GM23338 (cell line): ENCODE data around the gene MECP2. TPM values are rescaled to one million over a fixed set of nuclear protein-coding genes. Genes with fewer than 3 reads are reported as not detected.

ENCODE experiments used
- ATAC-seq: fragments of 200-7000 bp; cut with Tn5 transposase; 3 replicates; pipeline ENCODE4 v1.9.1; 2020
- DNase-seq: peaks from one replicate; pipeline ENCODE4 v3.0.0-alpha.2; 2015; ENCODE audit warnings: low spot score
- H2AFZ ChIP-seq: fragments of 200-600 bp; sonication (generic); 2 replicates; pipeline ENCODE4 v1.8.0; 2016; ENCODE audit warnings: antibody characterized with exemption, mild to moderate bottlenecking, moderate library complexity
- H3F3A ChIP-seq: fragments of 200-600 bp; sonication (generic); replicated peaks from 2 replicates; pipeline ENCODE4 v1.8.0; 2017; ENCODE audit warnings: antibody characterized with exemption, mixed run types, low read depth
- H3K27ac ChIP-seq: fragments of 200-600 bp; sonication (generic); 2 replicates; pipeline ENCODE4 v1.6.1; 2016; ENCODE audit warnings: low read depth
- H3K27me3 ChIP-seq: fragments of 200-600 bp; sonication (generic); 2 replicates; pipeline ENCODE4 v1.8.0; 2016; ENCODE audit warnings: mild to moderate bottlenecking, mixed run types, moderate library complexity; ENCODE audit not compliant: insufficient read depth
- H3K36me3 ChIP-seq: fragments of 200-600 bp; sonication (generic); 2 replicates; pipeline ENCODE4 v1.8.0; 2016; ENCODE audit warnings: mild to moderate bottlenecking; ENCODE audit not compliant: insufficient read depth
- H3K4me1 ChIP-seq: fragments of 200-600 bp; sonication (generic); 2 replicates; pipeline ENCODE4 v1.8.0; 2016; ENCODE audit warnings: mild to moderate bottlenecking, moderate library complexity; ENCODE audit not compliant: insufficient read depth
- H3K4me2 ChIP-seq: fragments of 200-600 bp; sonication (generic); 2 replicates; pipeline ENCODE4 v1.7.1; 2017; ENCODE audit warnings: mixed run types
- H3K4me3 ChIP-seq: fragments of 200-600 bp; sonication (generic); 2 replicates; pipeline ENCODE4 v1.6.1; 2016; ENCODE audit warnings: mixed run types
- H3K79me2 ChIP-seq: fragments of 200-600 bp; sonication (generic); replicated peaks from 2 replicates; pipeline ENCODE4 v1.8.0; 2017; ENCODE audit warnings: mild to moderate bottlenecking; ENCODE audit not compliant: insufficient read depth
- H3K9me2 ChIP-seq: fragments of 200-600 bp; sonication (generic); 2 replicates; pipeline ENCODE4 v1.8.0; 2017; ENCODE audit not compliant: insufficient read depth
- H4K20me1 ChIP-seq: fragments of 200-600 bp; sonication (generic); replicated peaks from 2 replicates; pipeline ENCODE4 v1.8.0; 2017; ENCODE audit warnings: mild to moderate bottlenecking; ENCODE audit not compliant: insufficient read depth
- H3K27ac Mint-ChIP-seq: 2 replicates; pipeline ENCODE4 v1.8.0; 2020; ENCODE audit warnings: inconsistent platforms, mild to moderate bottlenecking, moderate library complexity, mixed read lengths
- H3K27me3 Mint-ChIP-seq: 3 replicates; pipeline ENCODE4 v1.8.0; 2022; ENCODE audit warnings: low read depth, mild to moderate bottlenecking, moderate library complexity, mixed read lengths, inconsistent platforms; ENCODE audit not compliant: insufficient read depth, poor library complexity
- H3K36me3 Mint-ChIP-seq: 3 replicates; pipeline ENCODE4 v1.8.0; 2021; ENCODE audit warnings: low read depth, mild to moderate bottlenecking, inconsistent platforms, moderate library complexity, mixed read lengths
- H3K4me1 Mint-ChIP-seq: 3 replicates; pipeline ENCODE4 v1.8.0; 2020; ENCODE audit warnings: mild to moderate bottlenecking, inconsistent platforms, mixed read lengths
- H3K4me3 Mint-ChIP-seq: 3 replicates; pipeline ENCODE4 v1.8.0; 2021; ENCODE audit warnings: moderate library complexity, mild to moderate bottlenecking, inconsistent platforms, mixed read lengths
- H3K9me3 Mint-ChIP-seq: 3 replicates; pipeline ENCODE4 v1.8.0; 2020; ENCODE audit warnings: moderate library complexity, mild to moderate bottlenecking, inconsistent platforms, mixed read lengths
- CTCF ChIP-seq, 2 experiments: fragments of 200-600 bp in 1 of 2; sonication (generic) in 1 of 2; conservative IDR thresholded peaks; 2 replicates each; pipeline versions ENCODE4 v1.5.1 to v1.6.1; 2016 to 2017; ENCODE audit warnings: antibody characterized with exemption in 2 of 2, low read depth in 2 of 2, mild to moderate bottlenecking in 2 of 2, moderate library complexity in 1 of 2
- EZH2 ChIP-seq: fragments of 200-600 bp; sonication (generic); IDR thresholded peaks from one replicate; pipeline ENCODE4 v1.8.0; 2017; ENCODE audit warnings: antibody characterized with exemption, mild to moderate bottlenecking, low read depth; ENCODE audit not compliant: unreplicated experiment
- EZH2phosphoT487 ChIP-seq: fragments of 200-600 bp; sonication (generic); IDR thresholded peaks from one replicate; pipeline ENCODE4 v1.8.1; 2018; ENCODE audit warnings: antibody characterized with exemption; ENCODE audit not compliant: unreplicated experiment
- JUNB ChIP-seq: IDR thresholded peaks from one replicate; pipeline ENCODE4 v1.6.1; 2016; ENCODE audit warnings: antibody characterized with exemption; ENCODE audit not compliant: unreplicated experiment
- NANOG ChIP-seq: IDR thresholded peaks from 2 replicates; pipeline ENCODE4 v1.6.1; 2016; ENCODE audit warnings: antibody characterized with exemption, borderline replicate concordance
- ZNF331 ChIP-seq: fragments of 250-450 bp; sonication (Bioruptor Pico); IDR thresholded peaks from 2 replicates; pipeline ENCODE4 v1.5.0; 2020; ENCODE audit warnings: low read depth, mild to moderate bottlenecking, moderate library complexity
- ZNF462 ChIP-seq: fragments of 250-450 bp; sonication (Bioruptor Pico); IDR thresholded peaks from 2 replicates; pipeline ENCODE4 v1.5.0; 2020; ENCODE audit warnings: mild to moderate bottlenecking, moderate library complexity
- polyA plus RNA-seq: library from polyadenylated mRNA; unstranded; fragments of >200 nt; fragmentation: Nextera tagmentation; extraction: Ambion mirVana; gene quantifications from 2 replicates; pipeline ENCODE4 v1.2.1, GENCODE V29; 2016
- total RNA-seq: library from RNA; depleted of rRNA; stranded (reverse); fragments of >200 nt; shearing (Covaris generic); gene quantifications from 2 replicates; pipeline ENCODE4 v1.2.3, GENCODE V29; 2014
- TF ChIP-seq, protein P1 (sequence below): IDR thresholded peaks from one replicate; pipeline ENCODE4 v1.6.1; 2018; ENCODE audit warnings: antibody characterized with exemption; ENCODE audit not compliant: unreplicated experiment

The MECP2 gene
- total and polyA plus RNA-seq, 2 experiments from 2014 or later, result 27.7 to 32.7 TPM

DNA sequence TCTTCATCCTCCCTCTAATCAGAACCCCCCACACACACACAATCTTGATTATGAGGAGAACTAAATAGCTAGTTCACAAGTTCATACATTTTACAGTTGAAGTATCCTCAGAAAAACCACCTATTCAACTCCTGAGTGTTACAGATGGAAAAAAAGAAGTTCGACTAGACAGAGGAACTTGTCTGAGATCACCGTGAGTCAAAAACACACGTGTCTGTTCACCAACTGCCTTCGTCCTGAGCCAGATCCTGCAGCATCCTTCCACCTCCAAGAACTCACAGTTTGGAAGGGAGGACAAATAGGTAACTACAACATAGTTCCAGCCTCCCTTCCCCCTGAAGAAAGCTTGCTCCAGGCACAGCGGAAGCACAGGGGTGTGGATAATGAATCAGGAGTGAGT is 58.9 kb downstream of the MECP2 start:
- peaks cover 9% of the 10 kb centered on the region; the same call in 1 of the 3 replicates for H3K36me3 Mint-ChIP-seq
- Histone ChIP-seq H3K9me2 (no peaks in the 10 kb centered on the region), H3K79me2 (peaks cover 34% of the 10 kb centered on the region), H2AFZ (no peak overlapping the region), H3F3A (no peaks in the 10 kb centered on the region), H4K20me1 (no peaks in the 10 kb centered on the region), H3K36me3 (no peaks in the 10 kb centered on the region), H3K4me1 (peaks cover 25% of the 10 kb centered on the region; the same call in 1 of the 2 replicates), H3K27ac (no peak overlapping the region), H3K27me3 (no peaks in the 10 kb centered on the region), H3K4me2 (no peak overlapping the region), H3K4me3 (no peak overlapping the region)
- DNase-seq, result no peak
- no peak for ATAC-seq
- no peaks in the 10 kb centered on the region for H3K9me3 Mint-ChIP-seq
- H3K27ac Mint-ChIP-seq, result no peak overlapping the region
- H3K27me3 Mint-ChIP-seq, result peaks cover 3% of the 10 kb centered on the region
- TF ChIP-seq NANOG (no peak), EZH2 (no peak), JUNB (no peak), CTCF (conservative IDR thresholded peaks at IDR 0.05; ENCODE audit: low read depth in 2 of 2) (no peak), EZH2phosphoT487 (no peak), ZNF331 (no peak)
- TF ChIP-seq, protein P1, sequence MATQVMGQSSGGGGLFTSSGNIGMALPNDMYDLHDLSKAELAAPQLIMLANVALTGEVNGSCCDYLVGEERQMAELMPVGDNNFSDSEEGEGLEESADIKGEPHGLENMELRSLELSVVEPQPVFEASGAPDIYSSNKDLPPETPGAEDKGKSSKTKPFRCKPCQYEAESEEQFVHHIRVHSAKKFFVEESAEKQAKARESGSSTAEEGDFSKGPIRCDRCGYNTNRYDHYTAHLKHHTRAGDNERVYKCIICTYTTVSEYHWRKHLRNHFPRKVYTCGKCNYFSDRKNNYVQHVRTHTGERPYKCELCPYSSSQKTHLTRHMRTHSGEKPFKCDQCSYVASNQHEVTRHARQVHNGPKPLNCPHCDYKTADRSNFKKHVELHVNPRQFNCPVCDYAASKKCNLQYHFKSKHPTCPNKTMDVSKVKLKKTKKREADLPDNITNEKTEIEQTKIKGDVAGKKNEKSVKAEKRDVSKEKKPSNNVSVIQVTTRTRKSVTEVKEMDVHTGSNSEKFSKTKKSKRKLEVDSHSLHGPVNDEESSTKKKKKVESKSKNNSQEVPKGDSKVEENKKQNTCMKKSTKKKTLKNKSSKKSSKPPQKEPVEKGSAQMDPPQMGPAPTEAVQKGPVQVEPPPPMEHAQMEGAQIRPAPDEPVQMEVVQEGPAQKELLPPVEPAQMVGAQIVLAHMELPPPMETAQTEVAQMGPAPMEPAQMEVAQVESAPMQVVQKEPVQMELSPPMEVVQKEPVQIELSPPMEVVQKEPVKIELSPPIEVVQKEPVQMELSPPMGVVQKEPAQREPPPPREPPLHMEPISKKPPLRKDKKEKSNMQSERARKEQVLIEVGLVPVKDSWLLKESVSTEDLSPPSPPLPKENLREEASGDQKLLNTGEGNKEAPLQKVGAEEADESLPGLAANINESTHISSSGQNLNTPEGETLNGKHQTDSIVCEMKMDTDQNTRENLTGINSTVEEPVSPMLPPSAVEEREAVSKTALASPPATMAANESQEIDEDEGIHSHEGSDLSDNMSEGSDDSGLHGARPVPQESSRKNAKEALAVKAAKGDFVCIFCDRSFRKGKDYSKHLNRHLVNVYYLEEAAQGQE, result no peak
- peaks cover 50% of the 10 kb centered on the region for H3K4me1 Mint-ChIP-seq
- H3K4me3 Mint-ChIP-seq, result no peak overlapping the region

DNA sequence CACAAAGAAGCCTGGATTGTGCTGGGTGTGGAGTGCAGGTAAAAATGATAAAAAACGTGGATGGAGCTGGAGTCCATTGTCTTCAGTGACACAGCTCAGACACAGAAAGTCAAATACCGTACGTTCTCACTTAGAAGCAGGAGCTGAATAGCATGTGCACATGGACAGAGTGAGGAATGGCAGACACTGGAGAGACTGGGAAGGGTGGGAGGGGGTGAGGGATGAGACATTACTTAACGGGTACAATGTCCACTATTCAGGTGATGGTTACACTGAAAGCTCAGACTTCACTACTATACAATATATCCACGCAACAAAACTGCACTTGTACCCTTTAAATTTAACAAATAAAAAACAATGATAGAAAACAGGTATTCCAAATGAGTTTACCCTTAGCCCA is 59.8 kb downstream of the MECP2 start:
- Histone ChIP-seq H3K36me3 (no peaks in the 10 kb centered on the region), H3K9me2 (no peaks in the 10 kb centered on the region), H3K4me3 (no peak overlapping the region), H3K4me1 (peaks cover 21% of the 10 kb centered on the region; the same call in 1 of the 2 replicates), H4K20me1 (no peaks in the 10 kb centered on the region), H3K27ac (no peak overlapping the region), H3K27me3 (no peaks in the 10 kb centered on the region), H2AFZ (no peak overlapping the region), H3F3A (no peaks in the 10 kb centered on the region), H3K4me2 (no peak overlapping the region), H3K79me2 (peaks cover 25% of the 10 kb centered on the region)
- Mint-ChIP-seq H3K9me3 (no peaks in the 10 kb centered on the region), H3K27me3 (peaks cover 6% of the 10 kb centered on the region), H3K4me1 (peaks cover 57% of the 10 kb centered on the region), H3K27ac (no peak overlapping the region), H3K4me3 (no peak overlapping the region), H3K36me3 (peaks cover 9% of the 10 kb centered on the region; the same call in 1 of the 3 replicates)
- ATAC-seq (no peak), DNase-seq (no peak)
- TF ChIP-seq NANOG, result no peak
- no peak for TF ChIP-seq ZNF462
